NT2/D1 (cell line): ENCODE measurements around the gene LARP1.
"Not testable (repeated sequence)": the region's sequence is repeated elsewhere in the genome, so short reads cannot be mapped to it uniquely, and the experiment has no call there.

Experiments
- DNase-seq: peaks from one replicate; pipeline ENCODE4 v3.0.0-alpha.2; 2011; ENCODE audit warnings: low read depth, low spot score
- H3K27me3 ChIP-seq: 2 replicates; pipeline ENCODE4 v1.6.0; 2011; ENCODE audit warnings: mild to moderate bottlenecking; ENCODE audit not compliant: insufficient read length, insufficient read depth
- H3K36me3 ChIP-seq: 2 replicates; pipeline ENCODE4 v1.6.1; 2011; ENCODE audit warnings: mild to moderate bottlenecking, low read length, mixed read lengths; ENCODE audit not compliant: insufficient read depth, insufficient read length
- H3K4me1 ChIP-seq: 2 replicates; pipeline ENCODE4 v1.5.1; 2011; ENCODE audit not compliant: insufficient read depth, insufficient read length
- H3K4me3 ChIP-seq: 2 replicates; pipeline ENCODE4 v1.5.1; 2011; ENCODE audit warnings: low read depth; ENCODE audit not compliant: insufficient read length
- H3K9ac ChIP-seq: 2 replicates; pipeline ENCODE4 v1.6.0; 2011; ENCODE audit warnings: low read depth; ENCODE audit not compliant: insufficient read length
- H3K9me3 ChIP-seq: 2 replicates; pipeline ENCODE4 v1.5.1; 2011; ENCODE audit warnings: mild to moderate bottlenecking, low read length; ENCODE audit not compliant: insufficient read depth
- SUZ12 ChIP-seq: IDR thresholded peaks from 2 replicates; pipeline ENCODE4 v1.6.1; 2011; ENCODE audit not compliant: insufficient read length, insufficient read depth; ENCODE audit errors: extremely low read depth
- YY1 ChIP-seq: IDR thresholded peaks from 2 replicates; pipeline ENCODE4 v1.6.1; 2011; ENCODE audit not compliant: insufficient read length, insufficient read depth
- ZNF274 ChIP-seq: IDR thresholded peaks from 2 replicates; pipeline ENCODE4 v1.6.1; 2011; ENCODE audit warnings: mild to moderate bottlenecking, low read depth, low read length

Gene LARP1

DNA sequence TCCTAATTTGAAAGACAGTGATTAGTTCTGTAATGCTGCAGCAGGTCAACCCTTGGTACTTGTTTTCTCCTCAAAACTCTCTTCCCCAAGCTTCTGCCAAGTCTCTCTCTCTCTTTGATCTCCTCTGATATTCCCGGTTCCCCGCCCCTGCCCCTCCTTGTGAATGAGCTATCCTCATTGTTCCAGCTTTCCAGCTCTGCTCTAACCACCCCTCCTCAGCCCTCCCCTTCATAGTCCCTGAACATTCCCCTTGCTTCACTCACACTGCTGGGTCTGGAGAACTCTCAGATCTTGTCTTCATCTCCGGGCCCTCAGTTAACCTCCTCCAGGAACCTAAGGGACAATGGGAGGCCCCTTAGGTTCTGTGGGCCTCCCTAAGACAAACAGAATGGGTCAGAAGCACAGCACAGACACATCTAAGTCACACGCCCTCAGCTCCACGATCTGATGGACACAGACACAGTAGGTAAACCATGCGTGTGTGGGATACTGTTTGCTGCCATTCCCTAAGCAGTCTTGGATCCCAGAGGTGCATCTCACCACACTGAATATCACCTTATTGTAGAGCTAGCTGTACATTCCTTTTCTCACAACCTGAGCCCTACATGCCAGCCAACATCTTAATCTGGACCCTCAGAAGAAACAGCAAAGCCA is 17.4 kb upstream of the LARP1 start:
- H3K4me3 ChIP-seq, result no peak overlapping the region
- H3K9ac ChIP-seq, result no peak overlapping the region
- no peaks in the 10 kb centered on the region for H3K9me3 ChIP-seq
- DNase-seq, result no peak
- H3K36me3 ChIP-seq, result no peaks in the 10 kb centered on the region
- TF ChIP-seq SUZ12 (no peak), ZNF274 (no peak), YY1 (no peak)
- no peaks in the 10 kb centered on the region for H3K27me3 ChIP-seq
- H3K4me1 ChIP-seq, result peaks cover 4% of the 10 kb centered on the region

DNA sequence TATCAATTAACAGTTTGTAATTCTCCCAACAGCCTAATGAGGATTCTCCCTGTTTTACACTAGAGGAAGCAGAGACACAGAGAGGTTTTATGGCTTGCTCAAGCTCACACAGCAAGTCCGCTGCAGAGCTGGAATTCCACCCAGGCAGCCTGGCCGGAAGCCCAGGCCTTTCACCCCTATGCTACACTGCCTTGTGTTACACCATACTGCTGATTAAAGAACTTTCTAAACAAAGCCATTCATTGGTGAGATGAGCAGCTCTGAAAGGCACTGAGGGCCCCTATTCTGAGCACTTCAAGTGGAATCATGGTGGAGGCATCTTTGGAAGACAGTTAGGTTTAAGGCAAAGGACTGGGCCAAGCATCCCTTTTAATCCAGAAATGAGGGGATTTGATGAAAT is 14.7 kb upstream of the LARP1 start:
- TF ChIP-seq SUZ12, result no peak
- no peak for TF ChIP-seq ZNF274
- no peak for TF ChIP-seq YY1
- no peaks in the 10 kb centered on the region for H3K9me3 ChIP-seq
- peaks cover 6% of the 10 kb centered on the region for H3K4me1 ChIP-seq
- no peak overlapping the region for H3K9ac ChIP-seq
- no peak for DNase-seq
- no peaks in the 10 kb centered on the region for H3K36me3 ChIP-seq
- H3K27me3 ChIP-seq, result no peaks in the 10 kb centered on the region
- H3K4me3 ChIP-seq, result no peak overlapping the region

DNA sequence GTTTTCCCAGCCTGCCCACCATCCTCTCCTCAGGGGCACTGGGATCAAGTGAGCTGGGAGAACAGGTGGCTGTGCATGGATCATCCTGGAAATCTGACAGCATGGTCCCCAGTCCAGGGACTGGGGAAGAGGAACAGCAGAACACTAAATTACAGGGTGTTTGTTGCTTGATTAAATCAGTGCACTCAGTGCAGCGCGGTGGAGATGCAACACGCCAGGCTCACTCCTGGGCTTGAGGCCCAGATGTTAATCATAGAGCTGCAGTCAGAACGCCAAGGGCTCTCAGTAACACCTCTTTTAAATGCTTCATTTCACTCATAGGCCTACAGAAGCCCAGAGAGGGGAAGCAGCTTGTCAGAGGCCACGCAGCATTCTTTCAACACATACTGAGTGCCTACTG is 14.2 kb upstream of the LARP1 start:
- TF ChIP-seq SUZ12 (no peak), YY1 (no peak), ZNF274 (no peak)
- no peak for DNase-seq
- H3K9ac ChIP-seq, result no peak overlapping the region

GRCh38 chr5:154741415-154741814 is 13.8 kb upstream of the LARP1 start:
- H3K9ac ChIP-seq, result no peak overlapping the region
- no peak overlapping the region for H3K4me3 ChIP-seq
- H3K9me3 ChIP-seq, result no peaks in the 10 kb centered on the region
- H3K36me3 ChIP-seq, result no peaks in the 10 kb centered on the region
- DNase-seq, result no peak
- no peak for TF ChIP-seq ZNF274
- TF ChIP-seq YY1, result no peak
- TF ChIP-seq SUZ12, result no peak
- H3K4me1 ChIP-seq, result peaks cover 6% of the 10 kb centered on the region
- no peaks in the 10 kb centered on the region for H3K27me3 ChIP-seq

More for the DNA sequence above, 14.2 kb upstream of the LARP1 start:
- Histone ChIP-seq H3K27me3 (no peaks in the 10 kb centered on the region), H3K9me3 (no peaks in the 10 kb centered on the region), H3K4me1 (peaks cover 6% of the 10 kb centered on the region), H3K36me3 (no peaks in the 10 kb centered on the region), H3K4me3 (no peak overlapping the region)

DNA sequence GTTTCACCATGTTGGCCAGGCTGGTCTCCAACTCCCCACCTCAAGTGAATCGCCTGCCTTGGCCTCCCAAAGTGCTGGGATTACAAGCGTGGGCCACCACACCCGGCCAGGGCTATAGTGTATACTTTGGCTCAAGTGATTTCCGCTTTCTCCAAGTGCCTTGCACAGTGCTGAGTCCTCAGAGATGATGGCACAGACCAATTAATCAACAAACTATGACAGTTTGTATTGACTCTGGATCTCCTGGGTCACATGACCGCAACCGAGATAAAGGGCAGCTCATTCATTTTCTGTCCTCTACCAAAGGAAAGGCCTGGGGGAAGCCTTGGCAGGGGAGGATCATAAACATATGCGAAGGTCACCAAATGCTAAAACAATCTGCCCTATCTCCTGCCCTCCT is 11.4 kb upstream of the LARP1 start:
- H3K9ac ChIP-seq, result no peak overlapping the region
- no peaks in the 10 kb centered on the region for H3K36me3 ChIP-seq
- H3K4me3 ChIP-seq, result no peak overlapping the region
- no peaks in the 10 kb centered on the region for H3K27me3 ChIP-seq
- H3K9me3 ChIP-seq, result no peaks in the 10 kb centered on the region
- H3K4me1 ChIP-seq, result peaks cover 6% of the 10 kb centered on the region
- TF ChIP-seq ZNF274, result no peak
- no peak for TF ChIP-seq SUZ12
- no peak for TF ChIP-seq YY1
- no peak for DNase-seq

DNA sequence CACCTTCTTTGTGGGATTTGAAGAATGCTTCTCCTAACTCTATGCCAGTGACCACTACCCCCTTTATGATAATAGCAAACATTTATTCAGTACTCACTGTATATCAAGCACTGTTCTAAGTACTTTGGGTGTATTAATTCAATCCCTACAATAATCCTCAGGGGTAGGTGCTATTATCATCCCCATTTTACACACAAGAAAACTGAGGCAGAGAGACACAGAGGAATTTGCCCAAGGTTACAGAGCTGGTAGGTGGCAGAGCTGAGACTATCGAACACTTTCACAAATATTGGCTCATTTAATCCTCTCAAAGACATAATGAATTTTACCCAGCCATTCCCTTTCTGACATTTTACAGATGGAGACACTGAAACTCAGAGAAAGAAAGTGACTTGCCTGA is 9.8 kb upstream of the LARP1 start:
- no peaks in the 10 kb centered on the region for H3K27me3 ChIP-seq
- H3K4me1 ChIP-seq, result peaks cover 11% of the 10 kb centered on the region
- TF ChIP-seq YY1 (no peak), SUZ12 (no peak), ZNF274 (no peak)
- no peak for DNase-seq
- H3K36me3 ChIP-seq, result no peaks in the 10 kb centered on the region
- H3K9ac ChIP-seq, result no peak overlapping the region
- H3K9me3 ChIP-seq, result no peaks in the 10 kb centered on the region
- no peak overlapping the region for H3K4me3 ChIP-seq

DNA sequence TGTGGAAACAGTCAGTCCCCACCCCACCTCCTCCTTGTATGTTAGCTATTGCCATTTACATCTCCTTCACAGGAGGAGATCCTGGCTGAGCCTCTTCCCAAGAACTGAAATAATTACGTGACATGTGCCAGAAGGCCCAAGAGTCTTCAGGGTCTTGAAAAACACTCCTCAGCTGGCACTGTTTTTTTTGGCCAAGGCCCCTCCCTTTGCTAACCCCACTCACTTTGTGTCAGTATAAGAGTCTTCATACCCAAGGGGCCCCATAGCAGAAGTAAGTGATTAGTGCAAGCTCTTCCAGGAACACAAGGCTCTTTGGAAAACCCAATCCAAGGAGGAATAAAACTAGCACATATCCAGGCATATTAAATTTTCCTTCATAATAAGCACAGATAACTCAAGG is 5.7 kb upstream of the LARP1 start:
- no peak overlapping the region for H3K4me3 ChIP-seq
- H3K9ac ChIP-seq, result no peak overlapping the region
- TF ChIP-seq YY1 (no peak), ZNF274 (no peak)
- H3K9me3 ChIP-seq, result no peaks in the 10 kb centered on the region
- peaks cover 5% of the 10 kb centered on the region for H3K4me1 ChIP-seq
- H3K27me3 ChIP-seq, result no peaks in the 10 kb centered on the region
- no peaks in the 10 kb centered on the region for H3K36me3 ChIP-seq
- DNase-seq, result no peak

GRCh38 chr5:154750641-154751040 is 4.5 kb upstream of the LARP1 start:
- H3K4me3 ChIP-seq, H3K36me3 ChIP-seq, H3K27me3 ChIP-seq, H3K4me1 ChIP-seq, DNase-seq, H3K9ac ChIP-seq, H3K9me3 ChIP-seq: not testable (repeated sequence)
